ENCODE results near the gene SLC38A3.

Gene SLC38A3

GRCh38 chr3:50160561-50160983 lies 44.5 kb upstream of the SLC38A3 start:
- H3K4me1 ChIP-seq (ENCODE audit: control extremely low read depth in 1 of 4, control insufficient read depth in 4 of 4, insufficient read depth in 4 of 4, low read length in 3 of 4), result peaks cover 0 to 18% (median 12%) of the 10 kb centered on the region in 4 experiments
- peaks cover 0 to 23% (median 11%) of the 10 kb centered on the region in 5 experiments for H3K27me3 ChIP-seq (replicated peaks in 2 of 5; ENCODE audit: control insufficient read depth in 4 of 5, insufficient read depth in 5 of 5, low read length in 4 of 5)
- no peak overlapping the region for H3K27ac ChIP-seq (ENCODE audit: insufficient read depth in 1 of 2, low read depth in 1 of 2, low read length in 2 of 2, poor library complexity in 1 of 2, severe bottlenecking in 2 of 2)
- 90% methylated on average over 5 of the region's 7 CpGs for WGBS (ENCODE audit: insufficient coverage)
- H3K9me3 ChIP-seq (ENCODE audit: control extremely low read depth in 1 of 5, control insufficient read depth in 4 of 5, insufficient read depth in 2 of 5, low read depth in 1 of 5, low read length in 4 of 5), result no peaks in the 10 kb centered on the region
- DNase-seq, result no peak
- POLR2A ChIA-PET, result no interaction called here
- CTCF ChIA-PET, result no interaction called here
- no peak overlapping the region for H3K4me3 ChIP-seq (ENCODE audit: control insufficient read depth in 1 of 7, extremely low read depth in 1 of 7, insufficient read depth in 4 of 7, low read depth in 2 of 7, low read length in 6 of 7)
- no peaks in the 10 kb centered on the region for H3K36me3 ChIP-seq (ENCODE audit: control insufficient read depth in 4 of 4, insufficient read depth in 4 of 4, low read length in 3 of 4)

- H3K4me3 ChIP-seq (ENCODE audit: control insufficient read depth in 1 of 7, extremely low read depth in 1 of 7, insufficient read depth in 4 of 7, low read depth in 2 of 7, low read length in 6 of 7), result no peak overlapping the region
- H3K27me3 ChIP-seq (replicated peaks in 2 of 5; ENCODE audit: control insufficient read depth in 4 of 5, insufficient read depth in 5 of 5, low read length in 4 of 5), result peaks cover 0 to 16% (median 7%) of the 10 kb centered on the region in 5 experiments
- peaks cover 0 to 21% (median 12%) of the 10 kb centered on the region in 4 experiments for H3K4me1 ChIP-seq (ENCODE audit: control extremely low read depth in 1 of 4, control insufficient read depth in 4 of 4, insufficient read depth in 4 of 4, low read length in 3 of 4)
- no peaks in the 10 kb centered on the region for H3K36me3 ChIP-seq (ENCODE audit: control insufficient read depth in 4 of 4, insufficient read depth in 4 of 4, low read length in 3 of 4)
- H3K27ac ChIP-seq (ENCODE audit: insufficient read depth in 1 of 2, low read depth in 1 of 2, low read length in 2 of 2, poor library complexity in 1 of 2, severe bottlenecking in 2 of 2), result no peak overlapping the region
- CTCF ChIA-PET, result interaction anchor here (1.0 kb wide), 1 partner anchor 13 kb away, joined by 3 read pairs; no protein-coding TSS in a partner anchor
- POLR2A ChIA-PET, result no interaction called here
- H3K9me3 ChIP-seq (ENCODE audit: control extremely low read depth in 1 of 5, control insufficient read depth in 4 of 5, insufficient read depth in 2 of 5, low read depth in 1 of 5, low read length in 4 of 5), result no peaks in the 10 kb centered on the region
- WGBS (ENCODE audit: insufficient coverage), result 97% methylated on average over 13 of the region's 13 CpGs
- DNase-seq, result no peak
These were observed 43.8 kb upstream of the SLC38A3 start for GRCh38 chr3:50161320-50161719.

- no peak for DNase-seq
- POLR2A ChIA-PET, result no interaction called here
- H3K4me1 ChIP-seq (ENCODE audit: control extremely low read depth in 1 of 4, control insufficient read depth in 4 of 4, insufficient read depth in 4 of 4, low read length in 3 of 4), result peaks cover 0 to 15% (median 10%) of the 10 kb centered on the region in 4 experiments
- H3K27ac ChIP-seq (ENCODE audit: insufficient read depth in 1 of 2, low read depth in 1 of 2, low read length in 2 of 2, poor library complexity in 1 of 2, severe bottlenecking in 2 of 2), result no peak overlapping the region
- no peaks in the 10 kb centered on the region for H3K36me3 ChIP-seq (ENCODE audit: control insufficient read depth in 4 of 4, insufficient read depth in 4 of 4, low read length in 3 of 4)
- CTCF ChIA-PET, result interaction anchor here (1.0 to 1.3 kb wide), 4 partner anchors 9 to 27 kb away, joined by 3 to 4 read pairs (median 3); no protein-coding TSS in a partner anchor
- peaks cover 0 to 6% (median 2%) of the 10 kb centered on the region in 5 experiments for H3K27me3 ChIP-seq (replicated peaks in 2 of 5; ENCODE audit: control insufficient read depth in 4 of 5, insufficient read depth in 5 of 5, low read length in 4 of 5)
- no peaks in the 10 kb centered on the region for H3K9me3 ChIP-seq (ENCODE audit: control extremely low read depth in 1 of 5, control insufficient read depth in 4 of 5, insufficient read depth in 2 of 5, low read depth in 1 of 5, low read length in 4 of 5)
- 98% methylated on average over 5 of the region's 5 CpGs for WGBS (ENCODE audit: insufficient coverage)
- no peak overlapping the region for H3K4me3 ChIP-seq (ENCODE audit: control insufficient read depth in 1 of 7, extremely low read depth in 1 of 7, insufficient read depth in 4 of 7, low read depth in 2 of 7, low read length in 6 of 7)
These were observed 42.8 kb upstream of the SLC38A3 start for GRCh38 chr3:50162034-50162883.

GRCh38 chr3:50163572-50164455 lies 41.3 kb upstream of the SLC38A3 start:
- no peak for DNase-seq
- peaks cover 0 to 9% (median 3%) of the 10 kb centered on the region in 4 experiments for H3K4me1 ChIP-seq (ENCODE audit: control extremely low read depth in 1 of 4, control insufficient read depth in 4 of 4, insufficient read depth in 4 of 4, low read length in 3 of 4)
- WGBS (ENCODE audit: insufficient coverage), result 69% methylated on average over 6 of the region's 8 CpGs

GRCh38 chr3:50164481-50164880 lies 40.6 kb upstream of the SLC38A3 start:
- ChIA-PET CTCF (interaction anchor here (0.9 to 2.3 kb wide), 7 partner anchors 14 to 61 kb away, joined by 3 to 9 read pairs (median 4); no protein-coding TSS in a partner anchor), POLR2A (no interaction called here)
- H3K9me3 ChIP-seq (ENCODE audit: control extremely low read depth in 1 of 5, control insufficient read depth in 4 of 5, insufficient read depth in 2 of 5, low read depth in 1 of 5, low read length in 4 of 5), result no peaks in the 10 kb centered on the region
- DNase-seq, result no peak
- H3K36me3 ChIP-seq (ENCODE audit: control insufficient read depth in 4 of 4, insufficient read depth in 4 of 4, low read length in 3 of 4), result no peaks in the 10 kb centered on the region
- no peak overlapping the region for H3K27ac ChIP-seq (ENCODE audit: insufficient read depth in 1 of 2, low read depth in 1 of 2, low read length in 2 of 2, poor library complexity in 1 of 2, severe bottlenecking in 2 of 2)
- H3K4me1 ChIP-seq (ENCODE audit: control extremely low read depth in 1 of 4, control insufficient read depth in 4 of 4, insufficient read depth in 4 of 4, low read length in 3 of 4), result peaks cover 0 to 9% (median 3%) of the 10 kb centered on the region in 4 experiments
- H3K27me3 ChIP-seq (replicated peaks in 2 of 5; ENCODE audit: control insufficient read depth in 4 of 5, insufficient read depth in 5 of 5, low read length in 4 of 5), result no peaks in the 10 kb centered on the region
- 67% methylated on average over 1 of the region's 1 CpG for WGBS (ENCODE audit: insufficient coverage)
- H3K4me3 ChIP-seq (ENCODE audit: control insufficient read depth in 1 of 7, extremely low read depth in 1 of 7, insufficient read depth in 4 of 7, low read depth in 2 of 7, low read length in 6 of 7), result no peak overlapping the region

More at GRCh38 chr3:50163572-50164455, 41.3 kb upstream of the SLC38A3 start:
- no peak overlapping the region for H3K27ac ChIP-seq (ENCODE audit: insufficient read depth in 1 of 2, low read depth in 1 of 2, low read length in 2 of 2, poor library complexity in 1 of 2, severe bottlenecking in 2 of 2)
- CTCF ChIA-PET, result interaction anchor here (0.9 to 2.3 kb wide), 8 partner anchors 10 to 61 kb away, joined by 3 to 9 read pairs (median 4); no protein-coding TSS in a partner anchor
- POLR2A ChIA-PET, result no interaction called here
- no peaks in the 10 kb centered on the region for H3K27me3 ChIP-seq (replicated peaks in 2 of 5; ENCODE audit: control insufficient read depth in 4 of 5, insufficient read depth in 5 of 5, low read length in 4 of 5)
- H3K9me3 ChIP-seq (ENCODE audit: control extremely low read depth in 1 of 5, control insufficient read depth in 4 of 5, insufficient read depth in 2 of 5, low read depth in 1 of 5, low read length in 4 of 5), result no peaks in the 10 kb centered on the region
- no peaks in the 10 kb centered on the region for H3K36me3 ChIP-seq (ENCODE audit: control insufficient read depth in 4 of 4, insufficient read depth in 4 of 4, low read length in 3 of 4)
- H3K4me3 ChIP-seq (ENCODE audit: control insufficient read depth in 1 of 7, extremely low read depth in 1 of 7, insufficient read depth in 4 of 7, low read depth in 2 of 7, low read length in 6 of 7), result no peak overlapping the region

- no peaks in the 10 kb centered on the region for H3K9me3 ChIP-seq (ENCODE audit: control extremely low read depth in 1 of 5, control insufficient read depth in 4 of 5, insufficient read depth in 2 of 5, low read depth in 1 of 5, low read length in 4 of 5)
- no peaks in the 10 kb centered on the region for H3K27me3 ChIP-seq (replicated peaks in 2 of 5; ENCODE audit: control insufficient read depth in 4 of 5, insufficient read depth in 5 of 5, low read length in 4 of 5)
- 92% methylated on average over 7 of the region's 7 CpGs for WGBS (ENCODE audit: insufficient coverage)
- no peaks in the 10 kb centered on the region for H3K36me3 ChIP-seq (ENCODE audit: control insufficient read depth in 4 of 4, insufficient read depth in 4 of 4, low read length in 3 of 4)
- H3K4me1 ChIP-seq (ENCODE audit: control extremely low read depth in 1 of 4, control insufficient read depth in 4 of 4, insufficient read depth in 4 of 4, low read length in 3 of 4), result peaks cover 0 to 9% (median 3%) of the 10 kb centered on the region in 4 experiments
- CTCF ChIA-PET, result interaction anchor here (0.5 to 2.3 kb wide), 11 partner anchors 7 to 210 kb away, joined by 3 to 9 read pairs (median 3); no protein-coding TSS in a partner anchor
- POLR2A ChIA-PET, result no interaction called here
- DNase-seq, result no peak
- no peak overlapping the region for H3K4me3 ChIP-seq (ENCODE audit: control insufficient read depth in 1 of 7, extremely low read depth in 1 of 7, insufficient read depth in 4 of 7, low read depth in 2 of 7, low read length in 6 of 7)
- H3K27ac ChIP-seq (ENCODE audit: insufficient read depth in 1 of 2, low read depth in 1 of 2, low read length in 2 of 2, poor library complexity in 1 of 2, severe bottlenecking in 2 of 2), result no peak overlapping the region
These were observed 39.8 kb upstream of the SLC38A3 start for GRCh38 chr3:50164984-50165909.

Measured in common myeloid progenitor, CD34-positive (primary cell).